ENCODE measurements around the gene CHST11. TPM values are rescaled to one million over a fixed set of nuclear protein-coding genes. Genes with fewer than 3 reads are reported as not detected.
"Not testable (repeated sequence)": the region's sequence is repeated elsewhere in the genome, so short reads cannot be mapped to it uniquely, and the experiment has no call there.

The CHST11 gene
- total RNA-seq, 1 experiment from 2014 or later: 1.1 TPM

- CTCF ChIA-PET: no interaction called here
- Mint-ChIP-seq H3K36me3 (ENCODE audit: insufficient read depth, unreplicated experiment) (peaks cover 4% of the 10 kb centered on the region), H3K27me3 (ENCODE audit: unreplicated experiment) (no peaks in the 10 kb centered on the region), H3K9me3 (ENCODE audit: low read depth, unreplicated experiment) (no peaks in the 10 kb centered on the region), H3K4me3 (ENCODE audit: low read depth, unreplicated experiment) (no peak overlapping the region), H3K27ac (ENCODE audit: unreplicated experiment) (no peak overlapping the region), H3K4me1 (ENCODE audit: low read depth, unreplicated experiment) (peaks cover 9% of the 10 kb centered on the region)
- no TSS peak for BruUV-seq (replicated peaks)
- intact Hi-C loops (cut with micrococcal nuclease; ENCODE audit: unreplicated experiment): loop anchor here (5.0 kb wide), 1 partner anchor 708 kb away; no protein-coding TSS in a partner anchor
- DNase-seq: no peak
- no peak for TF ChIP-seq CTCF (IDR thresholded peaks at IDR 0.05; ENCODE audit: unreplicated experiment)
Measured at GRCh38 chr12:104805186-104805585, 348.4 kb downstream of the CHST11 start.

DNA sequence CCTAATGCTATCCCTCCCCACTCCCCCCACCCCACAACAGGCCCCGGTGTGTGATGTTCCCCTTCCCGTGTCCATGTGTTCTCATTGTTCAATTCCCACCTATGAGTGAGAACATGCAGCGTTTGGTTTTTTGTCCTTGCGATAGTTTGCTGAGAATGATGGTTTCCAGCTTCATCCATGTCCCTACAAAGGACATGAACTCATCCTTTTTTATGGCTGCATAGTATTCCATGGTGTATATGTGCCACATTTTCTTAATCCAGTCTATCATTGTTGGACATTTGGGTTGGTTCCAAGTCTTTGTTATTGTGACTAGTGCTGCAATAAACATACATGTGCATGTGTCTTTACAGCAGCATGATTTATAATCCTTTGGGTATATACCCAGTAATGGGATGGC, 349.4 kb downstream of the CHST11 start:
- BruUV-seq (replicated peaks); CTCF ChIA-PET; H3K27ac Mint-ChIP-seq (ENCODE audit: unreplicated experiment); DNase-seq; H3K4me3 Mint-ChIP-seq (ENCODE audit: low read depth, unreplicated experiment); H3K36me3 Mint-ChIP-seq (ENCODE audit: insufficient read depth, unreplicated experiment); H3K9me3 Mint-ChIP-seq (ENCODE audit: low read depth, unreplicated experiment); H3K4me1 Mint-ChIP-seq (ENCODE audit: low read depth, unreplicated experiment); H3K27me3 Mint-ChIP-seq (ENCODE audit: unreplicated experiment): not testable (repeated sequence)
- intact Hi-C loops (cut with micrococcal nuclease; ENCODE audit: unreplicated experiment): loop anchor here (5.0 kb wide), 1 partner anchor 709 kb away; no protein-coding TSS in a partner anchor

DNA sequence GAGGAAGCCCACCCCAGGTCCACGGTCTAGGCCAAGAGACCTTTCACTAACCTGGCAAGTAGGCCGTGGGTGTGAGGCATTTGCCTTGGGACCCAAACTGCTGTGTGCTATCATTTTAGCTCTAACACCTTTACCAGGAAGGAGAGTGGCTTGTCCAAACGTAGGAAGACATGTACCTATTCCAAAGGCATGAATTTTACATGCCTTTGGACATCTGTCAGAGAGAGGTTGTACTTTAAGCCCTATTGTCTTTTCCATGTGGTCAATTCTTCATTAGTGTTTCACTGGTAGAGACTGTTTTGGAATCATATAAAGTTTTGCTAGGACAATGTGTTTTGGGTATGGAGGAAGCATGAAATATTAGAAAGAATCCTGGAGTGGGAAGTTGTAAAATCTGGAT, 352.5 kb downstream of the CHST11 start:
- no peak for DNase-seq
- intact Hi-C loops (cut with micrococcal nuclease; ENCODE audit: unreplicated experiment): loop anchor here (5.0 kb wide), 1 partner anchor 712 kb away; no protein-coding TSS in a partner anchor
- no peak for TF ChIP-seq CTCF (IDR thresholded peaks at IDR 0.05; ENCODE audit: unreplicated experiment)
- BruUV-seq (replicated peaks): no TSS peak
- CTCF ChIA-PET: no interaction called here
- Mint-ChIP-seq H3K27ac (ENCODE audit: unreplicated experiment) (no peak overlapping the region), H3K36me3 (ENCODE audit: insufficient read depth, unreplicated experiment) (no peaks in the 10 kb centered on the region), H3K4me1 (ENCODE audit: low read depth, unreplicated experiment) (no peaks in the 10 kb centered on the region), H3K27me3 (ENCODE audit: unreplicated experiment) (no peaks in the 10 kb centered on the region), H3K9me3 (ENCODE audit: low read depth, unreplicated experiment) (no peaks in the 10 kb centered on the region), H3K4me3 (ENCODE audit: low read depth, unreplicated experiment) (no peak overlapping the region)

DNA sequence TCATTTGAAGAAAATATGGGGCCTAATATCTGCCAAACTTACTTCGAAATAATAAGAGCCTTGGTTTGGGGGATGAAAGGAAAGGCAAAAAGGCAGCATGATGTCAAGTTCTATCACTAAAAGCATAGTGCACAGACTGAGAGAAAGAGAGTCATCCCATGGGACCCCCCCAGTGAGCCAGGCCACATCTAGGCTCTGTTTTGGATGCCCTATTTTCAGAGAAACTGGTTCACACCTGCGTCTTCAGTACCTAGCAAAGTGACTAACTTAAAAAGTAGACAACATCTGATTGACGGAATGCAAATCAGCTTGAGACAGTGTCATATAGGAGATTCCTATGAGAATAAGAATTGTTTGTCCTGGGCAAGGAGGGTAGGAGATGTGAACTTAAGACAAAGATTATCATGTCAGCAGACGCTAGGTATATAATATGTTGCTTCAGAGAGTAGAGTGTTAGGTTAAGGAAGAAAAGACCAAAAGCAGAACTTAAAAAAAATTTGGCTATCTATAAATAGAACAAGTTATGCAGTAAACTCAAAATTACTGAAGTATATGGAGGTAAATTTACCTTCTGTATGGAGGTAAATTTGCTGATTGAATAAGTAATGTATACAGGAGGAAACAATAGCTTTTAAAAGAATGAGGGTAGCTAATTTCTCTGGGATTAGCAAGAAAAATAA, 353.1 kb downstream of the CHST11 start:
- no peaks in the 10 kb centered on the region for H3K36me3 Mint-ChIP-seq (ENCODE audit: insufficient read depth, unreplicated experiment)
- no peaks in the 10 kb centered on the region for H3K9me3 Mint-ChIP-seq (ENCODE audit: low read depth, unreplicated experiment)
- no peak for DNase-seq
- no peaks in the 10 kb centered on the region for H3K27me3 Mint-ChIP-seq (ENCODE audit: unreplicated experiment)
- no peak overlapping the region for H3K27ac Mint-ChIP-seq (ENCODE audit: unreplicated experiment)
- CTCF ChIA-PET: no interaction called here
- no peaks in the 10 kb centered on the region for H3K4me1 Mint-ChIP-seq (ENCODE audit: low read depth, unreplicated experiment)
- H3K4me3 Mint-ChIP-seq (ENCODE audit: low read depth, unreplicated experiment): no peak overlapping the region
- no TSS peak for BruUV-seq (replicated peaks)
- no peak for TF ChIP-seq CTCF (IDR thresholded peaks at IDR 0.05; ENCODE audit: unreplicated experiment)
- intact Hi-C loops (cut with micrococcal nuclease; ENCODE audit: unreplicated experiment): loop anchor here (5.0 kb wide), 1 partner anchor 713 kb away; no protein-coding TSS in a partner anchor

Small RNAs within 50 kb of the gene (microRNA-seq; reads per million reads assigned to microRNA genes)
- not detected for gene MIR3922

Other genes with a start within 250 kb of the CHST11 start
- gene TXNRD1, start 241.2 kb upstream of the CHST11 start, total RNA-seq (2022): 262 and 269 TPM in 2 replicates
- 5.5 and 6.1 TPM in 2 replicates for gene EID3, start 153.2 kb upstream of the CHST11 start, total RNA-seq (2022)